GM03348 (cell line): ENCODE data around the gene KIRREL1.

Experiments used
- DNase-seq: peaks from one replicate; pipeline ENCODE4 v3.0.0; 2012; ENCODE audit warnings: low spot score

Gene KIRREL1

DNA sequence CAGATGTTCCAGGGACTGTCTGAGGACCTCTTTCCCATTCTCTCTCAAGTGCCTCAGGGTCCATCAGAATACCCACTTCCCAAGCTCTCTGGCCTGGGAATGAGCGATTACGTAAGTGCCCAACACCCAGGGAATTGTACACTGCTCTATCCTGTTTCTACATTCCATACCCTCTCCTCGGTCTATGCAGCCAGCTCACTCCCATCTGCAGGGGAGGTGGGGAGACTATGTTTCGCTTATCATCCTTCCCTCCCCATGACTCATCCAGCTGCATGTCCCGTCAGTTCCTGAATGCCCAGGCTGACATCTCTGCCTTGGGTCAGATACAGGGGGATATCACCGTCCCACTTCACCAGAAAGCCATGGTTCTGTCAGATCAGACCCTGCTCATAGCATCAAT is 152.7 kb downstream of the KIRREL1 start:
- no peak for DNase-seq

- DNase-seq: no peak
These were observed 153.3 kb downstream of the KIRREL1 start for GRCh38 chr1:158146739-158147138.

DNA sequence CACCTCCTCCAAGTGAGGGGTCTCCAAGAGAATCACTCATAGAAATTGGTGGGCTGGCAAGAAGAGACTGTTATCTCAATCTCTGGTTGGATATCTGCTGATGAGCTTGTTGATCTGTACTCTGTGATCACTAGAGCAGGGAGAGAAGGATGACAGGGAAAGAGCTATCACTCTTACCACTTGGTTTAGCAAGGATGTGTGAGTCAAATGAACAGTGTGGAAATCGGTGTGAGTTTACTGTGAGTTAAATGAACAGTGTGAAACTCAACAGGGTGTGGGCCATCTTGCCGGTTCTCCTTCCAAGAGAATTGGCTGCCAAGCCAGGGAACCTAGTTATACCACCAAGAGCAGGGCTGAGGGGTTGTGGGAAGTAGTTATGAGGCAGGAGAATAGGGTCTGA is 154.0 kb downstream of the KIRREL1 start:
- no peak for DNase-seq

DNA sequence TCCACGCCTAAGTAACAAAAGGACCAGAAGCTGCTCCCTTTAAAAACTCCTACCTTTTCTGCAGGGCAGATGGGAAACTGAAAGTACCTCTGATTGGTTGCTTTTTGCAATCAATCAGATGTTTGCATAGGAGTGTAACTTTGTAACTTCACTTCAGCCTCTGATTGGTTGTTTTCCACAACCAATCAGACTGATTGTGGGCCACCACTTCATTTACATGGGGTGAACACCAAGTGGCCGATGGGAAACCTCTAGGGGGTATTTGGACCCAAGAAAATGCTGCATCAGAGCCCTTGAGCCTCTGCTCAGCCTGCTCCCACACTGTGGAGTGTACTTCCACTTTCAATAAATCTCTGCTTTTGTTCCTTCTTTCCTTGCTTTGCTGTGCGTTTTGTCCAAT is 154.4 kb downstream of the KIRREL1 start:
- no peak for DNase-seq

DNA sequence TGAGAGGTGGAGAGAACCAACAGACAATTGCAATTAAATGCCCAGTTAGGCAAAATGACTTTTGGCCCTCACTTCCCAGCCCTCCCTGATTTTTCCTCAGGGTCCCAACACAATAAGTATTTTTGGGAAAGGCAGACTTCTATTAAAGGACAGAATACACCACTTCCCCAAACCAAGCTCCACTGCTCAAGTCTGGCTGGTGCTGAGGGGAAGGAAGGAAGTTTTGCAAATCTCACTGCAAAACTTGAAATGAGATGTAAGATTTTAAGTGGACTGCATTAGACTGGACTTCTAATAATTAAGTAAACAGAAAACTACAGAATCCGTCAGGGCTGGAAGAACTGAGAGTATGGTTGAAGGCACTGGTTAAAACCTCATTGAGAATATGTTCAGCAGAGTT is 155.0 kb downstream of the KIRREL1 start:
- DNase-seq: no peak

DNA sequence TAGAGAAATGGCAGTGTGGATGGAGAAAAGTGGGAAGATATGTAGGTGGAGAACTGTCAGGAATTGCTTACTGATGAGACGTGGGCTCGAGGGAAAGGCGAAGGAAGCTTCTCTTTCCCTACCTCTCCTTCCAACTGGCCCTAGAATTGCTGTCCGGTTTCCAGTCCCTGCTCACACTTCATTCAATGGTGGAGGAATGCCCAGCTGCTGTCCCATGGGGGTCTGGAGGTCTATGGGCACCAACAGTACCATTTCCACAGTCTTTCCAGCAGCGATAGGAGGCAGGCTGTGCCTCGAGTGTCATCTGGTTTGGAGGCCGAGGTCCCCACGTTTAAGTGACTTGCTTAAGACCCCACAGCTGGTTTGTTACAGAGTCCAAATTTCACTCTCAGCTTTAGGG is 155.7 kb downstream of the KIRREL1 start:
- no peak for DNase-seq
